Activated T-helper 1 cell treated with anti-CD3 and anti-CD28 coated beads, Interleukin-2, amount 50 U/mL, for 16 hours (primary cell): ENCODE measurements around the gene RAB31.

Experiments used
- DNase-seq, 2 donors: peaks; one replicate each; pipeline ENCODE4 v3.0.0-alpha.2; 2020; ENCODE audit warnings: low read depth in 1 of 2, low spot score in 1 of 2

RAB31 gene

DNA sequence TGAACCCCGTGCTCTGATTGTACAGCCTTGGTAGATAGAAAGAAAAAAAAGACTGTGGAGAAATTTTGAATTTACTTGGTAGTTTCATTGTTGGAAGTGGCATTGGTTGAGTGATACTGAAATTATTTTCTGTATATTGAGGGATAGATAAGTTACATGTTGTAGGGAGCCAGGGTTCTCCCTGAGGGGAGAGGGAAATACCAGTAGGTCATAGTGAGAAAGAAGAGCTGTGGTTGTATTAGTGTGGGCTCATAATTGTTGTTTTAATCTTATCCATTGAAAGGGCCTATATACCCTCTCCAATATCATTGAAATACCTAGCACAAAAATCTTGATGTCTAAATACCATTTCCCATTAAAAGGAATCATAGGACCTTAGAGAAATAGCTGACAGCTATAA lies 16.9 kb upstream of the RAB31 start:
- DNase-seq, result no peak

DNA sequence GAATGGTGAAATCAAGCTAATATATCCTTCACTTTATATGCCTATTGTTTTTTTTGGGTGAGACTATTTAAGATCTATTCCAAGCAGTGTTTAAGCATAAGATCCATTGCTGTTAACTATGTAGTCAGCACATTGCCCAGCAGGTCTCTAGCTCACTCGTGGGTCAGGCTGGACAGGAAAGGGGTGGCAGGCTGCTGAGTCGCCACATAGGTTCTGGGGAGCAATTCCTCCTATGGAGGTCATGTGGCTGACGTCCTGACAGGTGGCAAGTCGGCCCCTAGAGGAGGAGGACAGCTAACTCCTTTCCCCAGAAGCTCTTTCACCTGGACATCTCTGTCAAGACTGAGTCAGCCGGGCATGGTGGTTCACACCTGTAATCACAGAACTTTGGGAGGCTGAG lies 13.9 kb upstream of the RAB31 start:
- no peak for DNase-seq

DNA sequence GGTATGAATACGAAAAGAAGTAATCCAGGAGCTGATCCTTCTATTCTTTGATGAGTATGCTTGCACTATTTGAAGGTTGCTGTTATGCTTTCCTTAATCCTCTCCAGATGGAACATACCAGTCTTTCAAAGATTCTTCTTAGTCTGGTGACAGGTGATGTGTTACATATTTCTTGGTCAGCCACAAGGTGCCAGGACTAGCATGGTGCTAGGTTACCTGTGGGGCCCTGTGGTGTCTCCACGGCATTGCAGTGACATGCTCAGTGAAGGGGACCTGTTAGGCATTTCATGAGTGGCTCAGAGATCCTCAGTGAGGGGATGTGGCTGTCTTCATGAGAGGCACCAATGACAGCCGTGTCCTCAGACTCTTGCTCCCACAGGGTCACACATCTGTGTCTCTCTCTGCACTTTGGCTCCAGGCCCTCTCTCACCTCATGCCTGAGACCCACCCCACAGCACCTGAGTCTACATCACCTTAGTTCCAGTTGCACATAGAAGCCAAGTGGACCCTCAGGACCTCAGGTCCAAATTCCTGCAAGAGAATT lies 13.1 kb upstream of the RAB31 start:
- no peak for DNase-seq

DNA sequence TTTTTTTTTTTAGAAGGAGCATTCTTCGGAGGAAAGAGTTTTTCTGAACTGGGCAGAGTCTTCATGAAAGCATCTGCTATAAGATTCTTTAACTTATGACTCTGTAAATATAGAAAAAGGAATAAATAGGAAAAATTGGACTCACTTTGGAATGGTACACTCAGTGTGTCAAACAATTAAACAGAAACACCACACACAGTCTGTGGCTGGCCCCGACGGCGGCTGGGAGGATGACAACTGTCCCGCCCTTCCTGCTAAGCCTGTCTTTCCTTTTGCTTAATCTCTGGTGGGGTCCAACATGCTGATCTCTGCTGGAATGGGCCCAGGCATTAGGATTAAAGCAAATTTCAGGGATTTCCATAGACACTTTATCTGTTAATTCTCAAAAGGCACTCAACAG lies 12.5 kb upstream of the RAB31 start:
- DNase-seq, result no peak

DNA sequence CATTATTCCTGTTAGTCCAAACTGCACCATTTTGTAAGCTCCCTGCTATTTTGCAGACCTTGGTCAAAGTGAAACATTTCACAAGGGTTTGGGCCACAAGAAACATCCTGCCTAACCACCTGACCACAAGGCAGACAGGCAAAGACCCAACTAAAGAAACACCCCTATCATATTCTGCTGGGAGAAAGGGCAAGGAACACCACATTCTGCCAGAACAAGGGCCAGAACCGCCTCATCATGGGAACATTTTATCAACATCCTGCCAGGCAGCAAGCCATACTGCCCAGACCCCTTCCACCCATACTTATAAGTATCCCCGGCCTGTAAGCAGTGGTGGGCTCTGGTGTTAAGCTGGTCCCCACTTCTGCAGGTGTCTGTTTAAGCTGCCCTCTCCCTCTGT lies 12.0 kb upstream of the RAB31 start:
- no peak for DNase-seq

DNA sequence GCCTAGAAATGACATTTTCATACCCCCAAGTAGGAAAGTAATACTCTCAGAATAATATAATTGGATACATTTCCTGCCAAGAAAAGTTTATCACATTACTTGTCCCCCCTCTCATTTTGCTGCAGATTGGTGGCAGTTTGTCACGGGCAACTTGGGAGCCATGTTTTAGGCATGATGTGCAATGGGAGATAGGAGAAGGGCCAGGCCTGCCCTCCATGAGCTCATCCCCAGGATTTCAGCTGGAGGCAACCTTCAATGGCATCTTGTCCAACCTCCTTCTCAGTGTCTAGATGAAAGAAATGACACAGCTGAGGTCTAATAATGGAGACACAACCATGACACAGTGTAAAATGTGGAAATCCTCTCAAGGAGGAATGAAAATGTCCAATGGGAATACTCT lies 11.4 kb upstream of the RAB31 start:
- DNase-seq, result no peak

DNA sequence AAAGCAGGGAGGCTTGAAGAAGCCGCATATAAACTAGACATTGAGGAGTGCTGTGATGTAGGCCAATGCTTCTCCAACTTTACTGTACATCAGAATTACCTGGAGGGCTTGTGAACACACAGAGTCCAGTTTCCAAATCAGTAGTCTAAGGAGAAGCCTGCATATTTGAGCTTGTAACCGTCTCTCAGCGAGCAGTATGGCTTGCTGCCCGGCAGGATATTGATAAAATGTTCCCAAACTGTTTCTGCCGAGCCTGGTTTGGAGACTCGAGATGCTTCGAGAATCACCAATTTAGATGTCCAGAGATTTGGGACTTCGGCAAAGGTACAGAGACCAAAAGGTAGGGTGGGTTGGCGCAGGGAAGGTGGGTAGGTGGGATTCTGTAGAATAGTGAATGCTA lies 11.0 kb upstream of the RAB31 start:
- DNase-seq, result no peak

DNA sequence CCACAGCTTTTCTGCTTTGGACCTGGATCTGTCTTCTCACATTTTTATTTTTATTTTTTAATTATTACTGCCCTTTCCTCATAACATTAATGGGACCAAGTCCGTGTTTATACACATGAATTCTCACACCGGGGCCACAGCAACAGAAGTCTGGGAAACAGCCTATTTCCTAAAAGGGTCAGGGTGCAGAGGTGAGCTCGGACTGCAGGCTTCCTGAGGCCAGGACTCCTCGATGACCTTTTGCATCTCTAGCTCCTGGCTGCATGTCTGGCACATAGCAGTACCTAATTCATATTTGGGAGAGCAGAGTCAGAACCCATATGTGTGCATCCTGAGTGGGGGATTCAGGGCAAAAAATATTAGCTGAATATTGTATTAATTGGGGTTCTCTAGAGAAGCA lies 9.6 kb upstream of the RAB31 start:
- DNase-seq, result no peak

DNA sequence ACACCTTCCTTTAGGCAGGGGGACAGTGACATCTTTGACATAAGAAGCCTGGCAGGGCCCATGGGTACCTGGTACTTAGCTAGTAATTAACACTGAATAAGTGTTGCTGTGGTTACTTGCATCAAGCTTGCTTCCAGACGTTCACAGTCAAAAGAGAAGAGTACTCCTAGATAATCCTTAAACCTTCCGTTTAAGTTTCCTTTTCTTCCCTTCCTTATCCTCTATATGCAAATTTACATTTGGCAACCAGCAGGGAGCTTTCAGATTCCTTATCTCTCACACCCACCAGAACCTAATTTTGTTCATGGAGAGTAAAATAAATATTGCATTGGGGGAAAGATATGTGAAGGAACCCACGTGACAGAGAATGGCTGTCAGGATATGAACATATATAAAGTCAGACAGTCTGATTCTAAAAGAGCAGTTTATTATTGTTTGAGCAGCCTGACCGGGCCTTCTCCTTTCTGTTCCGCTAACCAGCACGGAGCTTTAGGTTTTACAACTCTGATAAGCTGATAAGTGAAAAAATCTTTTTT lies 7.8 kb upstream of the RAB31 start:
- DNase-seq, result no peak

DNA sequence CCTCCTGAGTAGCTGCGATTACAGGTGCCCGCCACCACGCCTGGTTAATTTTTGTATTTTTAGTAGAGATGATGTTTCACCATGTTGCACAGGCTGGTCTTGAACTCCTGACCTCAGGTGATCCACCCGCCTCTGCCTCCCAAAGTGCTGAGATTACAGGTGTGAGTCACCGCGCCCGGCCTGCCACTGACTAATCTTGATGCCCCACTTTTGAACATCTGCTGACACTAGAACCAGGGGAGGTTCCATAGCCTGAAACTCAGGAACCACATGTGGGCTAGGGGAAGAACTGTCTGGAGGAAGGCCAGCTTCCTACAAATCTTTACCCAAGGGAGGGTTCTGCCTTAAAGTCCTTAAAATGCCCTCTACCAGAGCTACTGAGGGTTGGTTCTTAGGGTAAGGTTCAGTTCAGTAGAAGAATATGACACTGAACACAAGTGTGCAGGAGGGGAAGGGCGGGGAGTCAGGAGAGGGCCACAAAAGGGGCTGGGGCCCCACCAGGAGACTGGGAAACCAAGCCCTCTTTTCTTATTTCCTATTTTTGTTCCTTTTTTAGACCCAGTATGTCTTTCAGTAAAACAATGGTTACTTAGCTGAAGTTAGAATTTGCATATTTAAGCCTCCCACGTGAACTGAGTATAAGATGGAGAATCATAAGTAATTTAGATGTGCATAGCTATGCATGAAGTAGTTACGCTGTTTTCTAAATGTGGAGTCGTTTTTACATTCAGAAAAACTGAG lies 6.3 kb upstream of the RAB31 start:
- no peak for DNase-seq

DNA sequence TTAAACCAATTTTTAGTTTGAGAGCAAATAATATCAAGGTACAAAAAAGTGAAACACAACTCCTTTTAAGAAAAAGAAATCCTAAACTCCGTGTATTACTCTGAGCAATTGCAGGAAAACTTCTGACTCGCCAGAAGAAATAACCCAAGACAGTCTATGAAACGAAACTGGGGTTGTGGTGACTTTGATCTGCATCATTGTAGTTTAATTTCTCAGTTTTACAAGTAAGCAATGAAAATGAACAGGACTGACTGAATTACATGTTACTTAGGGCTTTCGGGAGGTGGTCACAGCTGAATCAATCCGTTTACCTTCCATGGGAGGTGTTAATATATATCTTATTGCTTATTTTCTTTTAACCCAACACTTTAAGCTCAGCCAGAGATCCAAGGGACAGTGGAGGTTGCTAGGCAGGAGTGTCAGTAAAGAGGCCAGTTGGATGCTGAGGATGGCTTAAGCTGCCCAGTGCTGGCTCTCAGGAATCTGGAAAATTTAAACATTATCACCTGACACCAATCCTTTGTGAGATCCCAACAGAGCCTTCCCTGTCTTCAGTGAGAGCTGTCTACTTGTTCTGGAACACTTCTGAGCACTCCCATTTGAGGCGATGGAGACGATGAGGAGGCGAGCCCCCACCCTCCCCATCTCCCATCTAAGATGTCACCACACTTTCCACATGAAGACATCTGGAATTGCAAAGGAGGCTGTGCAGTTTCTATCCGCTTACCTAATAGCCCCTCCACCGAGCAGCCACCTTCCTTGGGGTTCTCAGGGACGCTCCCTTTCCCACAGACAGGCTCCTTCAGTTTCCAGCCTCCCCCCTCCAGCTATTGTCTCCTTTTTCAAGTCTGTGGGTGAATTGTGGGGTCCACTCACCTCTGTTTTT lies 3.6 kb upstream of the RAB31 start:
- DNase-seq, result no peak

DNA sequence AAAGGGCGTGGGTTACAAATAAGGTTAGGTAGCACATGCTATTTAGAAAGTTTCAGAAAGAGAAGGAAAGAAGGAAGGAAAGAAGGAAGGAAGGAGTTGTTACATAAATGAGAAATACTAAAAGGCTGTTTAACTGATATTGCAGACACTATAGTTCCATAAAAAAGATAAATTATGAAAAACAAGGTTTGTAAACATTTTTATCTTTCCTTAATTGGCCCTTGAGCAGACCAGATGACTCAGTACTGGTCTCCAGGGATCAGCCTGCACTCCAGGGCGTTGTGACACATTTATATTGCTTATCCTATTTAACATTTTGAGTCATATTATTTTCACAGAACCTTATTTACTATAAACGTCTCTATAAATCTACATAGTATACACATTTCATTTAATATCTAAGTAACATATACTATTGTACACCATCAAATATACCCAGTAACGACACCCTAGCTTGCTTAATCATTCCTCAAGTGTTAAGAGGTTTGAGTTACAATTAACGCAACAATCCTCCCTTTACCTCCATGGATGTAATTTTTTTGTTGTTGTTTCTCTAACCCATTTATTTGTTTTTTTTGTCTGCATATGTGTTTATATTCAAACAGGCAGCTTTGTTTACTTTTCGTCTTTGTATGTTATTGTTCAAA lies 2.8 kb upstream of the RAB31 start:
- DNase-seq, result no peak

DNA sequence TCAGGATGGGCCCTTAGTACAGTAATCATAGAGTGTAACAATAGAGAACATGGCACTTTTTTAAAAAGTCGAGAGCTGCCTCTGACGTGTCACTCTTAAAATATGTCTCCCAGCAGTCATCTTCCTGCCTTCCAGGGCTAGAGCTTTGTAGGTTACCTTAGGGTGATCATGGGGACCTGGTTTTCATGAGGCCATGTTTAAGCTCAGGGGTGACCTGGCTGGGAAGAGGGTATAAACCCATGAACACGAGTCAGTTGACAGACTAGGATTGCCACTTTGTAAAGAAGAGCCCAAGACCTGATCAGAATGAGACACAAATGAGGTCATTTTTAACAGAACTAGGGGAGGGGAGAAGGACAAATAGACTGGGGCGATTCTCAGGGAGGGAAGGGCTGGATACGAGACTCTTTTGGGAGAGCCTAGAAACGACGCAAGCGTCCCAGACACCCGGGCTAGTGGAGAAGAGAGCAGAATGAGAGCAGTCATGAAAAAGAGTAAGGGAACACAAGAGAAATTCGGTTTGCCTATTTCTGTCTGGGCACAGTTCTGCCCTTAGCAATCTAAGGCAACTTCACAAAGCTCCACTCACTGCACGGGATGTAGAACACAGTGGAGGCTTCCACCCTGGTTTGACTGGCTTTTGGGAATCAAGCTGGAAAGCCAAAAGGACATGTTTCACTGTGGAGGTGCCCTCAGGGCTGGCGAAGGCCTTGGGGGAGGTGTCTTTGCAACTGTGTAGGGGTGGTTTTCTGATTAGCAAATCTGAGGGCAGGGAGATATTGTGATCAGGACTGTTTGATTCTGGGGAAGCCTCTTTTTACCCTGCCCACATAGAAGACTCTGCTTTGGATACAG lies 1.8 kb upstream of the RAB31 start:
- DNase-seq, result no peak

DNA sequence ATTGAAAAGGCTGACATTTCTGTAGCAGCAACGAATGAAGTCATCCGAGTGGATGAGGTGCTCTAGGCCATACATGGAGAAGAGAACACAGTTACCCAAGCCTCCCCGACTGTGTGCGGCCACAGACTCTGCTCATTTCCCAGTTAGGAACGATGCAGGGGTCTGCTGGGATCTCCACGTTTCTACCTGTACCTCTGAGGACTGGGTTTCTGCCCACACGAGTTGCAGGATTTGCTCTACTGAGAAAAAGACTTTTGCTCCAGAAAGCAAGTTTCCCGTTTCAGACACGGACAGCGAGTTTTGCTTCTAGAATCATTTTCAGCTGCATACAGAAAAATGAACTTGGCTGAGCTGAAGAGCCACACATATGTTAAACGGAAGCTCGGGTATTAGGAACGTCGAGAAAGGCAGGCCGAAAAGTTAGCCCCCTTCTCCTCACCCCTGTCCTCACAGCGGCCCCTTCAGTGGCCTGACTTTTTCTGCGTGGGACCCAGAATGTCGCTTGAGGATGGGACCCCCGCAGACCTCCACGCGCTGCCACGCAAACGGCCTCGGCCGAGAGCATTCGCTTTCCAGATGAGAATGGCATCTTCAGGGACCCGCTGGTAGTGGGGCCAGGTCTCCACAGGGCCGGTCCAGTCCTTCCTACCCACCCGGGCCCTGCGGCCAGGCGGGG lies 582 bp upstream of the RAB31 start:
- DNase-seq, result no peak

DNA sequence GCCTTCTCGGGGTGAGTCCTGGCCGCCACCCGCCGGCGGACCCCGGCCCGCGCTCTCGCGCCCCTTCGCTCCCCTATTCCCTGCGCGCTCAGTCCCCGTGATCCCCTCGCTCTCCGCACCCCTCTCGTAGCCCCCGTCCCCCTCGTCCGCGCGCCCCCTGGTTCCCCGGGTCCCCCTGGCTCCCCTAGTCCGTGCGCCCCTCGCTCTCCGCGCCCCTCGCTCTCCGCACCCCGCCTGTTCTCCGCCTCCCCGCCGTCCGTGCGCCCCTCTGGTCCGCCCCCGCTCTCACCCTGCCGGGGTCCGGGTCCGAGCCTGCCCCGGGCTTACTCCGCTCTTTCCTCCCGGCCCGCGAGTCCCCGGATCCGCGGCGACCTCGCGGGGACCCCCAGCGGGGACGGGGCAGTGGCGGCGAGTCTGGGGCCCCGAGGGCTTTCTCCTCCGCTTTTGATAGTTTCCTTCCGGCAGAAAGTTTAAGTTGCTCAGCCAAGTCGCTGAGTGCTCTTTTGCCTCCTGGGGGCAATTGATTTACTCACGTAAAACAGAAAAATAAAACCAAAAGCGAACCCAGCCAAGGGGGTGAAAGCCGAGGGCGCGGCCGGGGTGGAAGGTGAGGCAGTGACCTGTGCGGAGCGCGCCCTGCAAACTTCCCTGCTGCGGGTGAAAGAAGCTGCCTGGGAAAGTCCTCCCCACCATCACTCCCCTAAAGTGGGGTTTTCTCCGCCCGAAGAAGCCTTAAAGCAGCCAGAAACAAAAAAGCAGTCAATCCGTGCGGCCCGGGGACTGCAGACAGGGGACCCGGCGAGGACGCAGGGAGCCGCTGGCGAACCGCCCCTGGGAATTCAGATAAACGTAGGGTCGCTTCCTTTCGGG lies 568 bp downstream of the RAB31 start:
- no peak for DNase-seq

DNA sequence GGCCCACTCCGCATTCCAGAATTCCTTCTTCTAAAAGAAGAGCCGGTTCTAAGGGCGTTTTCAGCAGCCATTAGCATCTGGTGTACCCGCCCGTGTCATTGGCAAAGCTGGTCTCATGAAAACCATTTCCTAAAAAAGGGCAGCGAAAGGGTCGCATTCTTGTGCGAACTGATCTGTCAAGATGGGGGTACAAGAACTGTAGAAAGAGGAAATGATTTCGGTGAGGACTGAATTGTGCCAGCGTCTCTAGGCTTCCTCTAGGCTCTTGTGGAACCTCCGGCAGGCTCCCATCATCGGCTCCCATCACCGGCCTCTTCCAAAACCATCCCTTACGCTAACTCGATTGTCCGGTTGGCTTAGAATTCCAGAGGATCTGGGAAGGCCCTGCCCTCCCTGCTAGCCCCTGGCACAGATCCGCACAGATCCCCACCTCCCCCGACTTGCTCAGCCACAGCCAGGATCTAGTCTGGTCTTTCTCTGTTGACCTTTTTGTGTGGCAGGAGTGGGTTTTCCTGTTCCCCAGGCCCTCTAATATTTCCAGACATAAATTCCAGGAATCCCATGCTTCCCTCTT lies 1.3 kb downstream of the RAB31 start:
- DNase-seq, result no peak

DNA sequence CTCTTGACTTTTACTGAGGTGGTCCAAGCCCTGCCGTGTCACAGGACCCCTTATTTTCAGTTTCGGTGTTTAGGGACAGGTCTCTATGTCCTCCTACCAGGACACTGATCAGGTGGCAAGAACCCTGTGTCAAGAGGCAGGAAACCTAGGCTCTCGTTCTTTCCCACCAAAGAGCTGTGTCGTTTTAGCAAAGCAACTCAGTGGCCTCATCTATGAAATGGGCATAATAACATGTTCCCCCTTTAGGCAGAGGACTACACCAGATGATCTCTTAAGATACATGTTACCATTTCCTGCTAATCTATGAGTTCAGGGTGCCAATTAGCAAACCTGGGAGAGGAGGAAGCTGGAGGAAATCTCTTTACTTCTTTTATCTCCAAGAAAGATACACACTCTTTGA lies 1.9 kb downstream of the RAB31 start:
- DNase-seq, result no peak

DNA sequence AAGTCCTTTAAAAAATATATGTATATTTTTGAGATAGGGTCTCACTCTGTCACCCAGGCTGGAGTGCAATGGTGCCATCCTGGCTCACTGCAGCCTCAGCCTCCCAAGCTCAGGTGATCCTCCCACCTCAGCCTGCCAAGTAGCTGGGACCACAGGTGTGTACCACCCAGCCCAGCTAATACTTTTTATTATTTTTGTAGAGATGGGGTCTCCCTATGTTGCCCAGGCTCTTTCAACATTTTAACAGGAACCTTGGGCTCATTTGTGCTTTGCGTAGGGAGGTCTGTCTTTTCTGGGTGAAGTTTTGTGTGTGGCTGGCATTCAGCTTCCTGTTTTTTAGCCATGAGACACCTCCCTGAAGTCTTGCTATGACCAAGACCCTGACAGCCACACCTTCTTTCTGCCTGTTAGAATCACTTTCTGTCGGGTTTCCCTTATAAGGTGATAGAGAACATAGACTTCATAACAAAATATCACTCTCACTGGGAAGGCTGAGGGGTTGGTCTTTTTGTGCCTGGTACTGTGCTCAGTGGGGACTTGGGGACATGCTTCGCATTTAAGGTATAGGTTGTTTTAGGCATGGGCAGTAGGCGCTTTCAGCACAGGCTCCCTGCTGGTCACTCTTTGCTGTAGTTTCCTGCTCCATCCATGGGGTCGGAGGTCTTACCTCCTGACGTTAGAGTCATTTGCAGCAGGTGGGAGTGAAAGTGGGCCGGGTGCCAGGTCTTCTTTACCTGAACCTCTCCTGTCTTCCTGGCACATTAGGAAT lies 3.4 kb downstream of the RAB31 start:
- no peak for DNase-seq
